GM23248 (cell line): ENCODE data around the gene F10. TPM values are rescaled to one million over a fixed set of nuclear protein-coding genes. Genes with fewer than 3 reads are reported as not detected.

ENCODE experiments used
- DNase-seq: peaks from one replicate; pipeline ENCODE4 v3.0.0-alpha.2; 2015
- H2AFZ ChIP-seq: fragments of 200-600 bp; sonication (generic); 2 replicates; pipeline ENCODE4 v1.6.1; 2016; ENCODE audit warnings: antibody characterized with exemption
- H3F3A ChIP-seq: fragments of 200-600 bp; sonication (generic); 2 replicates; pipeline ENCODE4 v1.6.1; 2016; ENCODE audit warnings: mild to moderate bottlenecking, antibody characterized with exemption, mixed run types; ENCODE audit not compliant: insufficient read depth
- H3K27ac ChIP-seq: fragments of 200-600 bp; sonication (generic); 2 replicates; pipeline ENCODE4 v1.5.1; 2016; ENCODE audit warnings: mild to moderate bottlenecking
- H3K27me3 ChIP-seq: fragments of 200-600 bp; sonication (generic); replicated peaks from 2 replicates; pipeline ENCODE4 v1.6.1; 2016; ENCODE audit warnings: mild to moderate bottlenecking; ENCODE audit not compliant: insufficient read depth
- H3K36me3 ChIP-seq: fragments of 200-600 bp; sonication (generic); 2 replicates; pipeline ENCODE4 v1.6.1; 2016; ENCODE audit warnings: low read depth, mild to moderate bottlenecking
- H3K4me1 ChIP-seq: fragments of 200-600 bp; sonication (generic); 2 replicates; pipeline ENCODE4 v1.6.1; 2016; ENCODE audit warnings: mild to moderate bottlenecking; ENCODE audit not compliant: insufficient read depth
- H3K4me2 ChIP-seq: fragments of 200-600 bp; sonication (generic); one replicate; pipeline ENCODE4 v1.6.1; 2016; ENCODE audit warnings: mild to moderate bottlenecking; ENCODE audit not compliant: unreplicated experiment
- H3K4me3 ChIP-seq: fragments of 200-600 bp; sonication (generic); 2 replicates; pipeline ENCODE4 v1.5.1; 2016; ENCODE audit warnings: mild to moderate bottlenecking
- H3K79me2 ChIP-seq: fragments of 200-600 bp; sonication (generic); 2 replicates; pipeline ENCODE4 v1.6.1; 2016; ENCODE audit warnings: mild to moderate bottlenecking; ENCODE audit not compliant: insufficient read depth
- H3K9ac ChIP-seq: fragments of 200-600 bp; sonication (generic); 2 replicates; pipeline ENCODE4 v1.6.1; 2016; ENCODE audit warnings: mild to moderate bottlenecking
- H3K9me2 ChIP-seq: fragments of 200-600 bp; sonication (generic); 2 replicates; pipeline ENCODE4 v1.6.1; 2016; ENCODE audit warnings: mixed run types, mild to moderate bottlenecking, moderate library complexity; ENCODE audit not compliant: insufficient read depth
- H3K9me3 ChIP-seq: fragments of 200-600 bp; sonication (generic); one replicate; pipeline ENCODE4 v1.6.1; 2017; ENCODE audit warnings: low read depth
- H4K20me1 ChIP-seq: fragments of 200-600 bp; sonication (generic); 2 replicates; pipeline ENCODE4 v1.6.0; 2016; ENCODE audit not compliant: insufficient read depth
- EZH2 ChIP-seq: fragments of 200-600 bp; sonication (generic); IDR thresholded peaks from 2 replicates; pipeline ENCODE4 v1.6.1; 2018; ENCODE audit warnings: antibody characterized with exemption, mild to moderate bottlenecking; ENCODE audit not compliant: insufficient read depth, poor library complexity, severe bottlenecking
- EZH2phosphoT487 ChIP-seq: fragments of 200-600 bp; sonication (generic); IDR thresholded peaks from 2 replicates; pipeline ENCODE4 v1.6.1; 2018; ENCODE audit warnings: antibody characterized with exemption, moderate library complexity, mild to moderate bottlenecking, low read depth; ENCODE audit not compliant: insufficient read depth
- WGBS, 2 experiments: methylation state at CpG; one replicate each; pipeline ENCODE4 v1.1.6; 2015 to 2017; ENCODE audit warnings: low lambda C conversion rate in 2 of 2, low coverage in 1 of 2; ENCODE audit errors: missing lambda C conversion rate in 2 of 2; 5-methylcytosine and 5-hydroxymethylcytosine counted together
- in situ Hi-C: fragments of 300-500 bp; cut with MboI; formaldehyde crosslinking; loops from 2 replicates; pipeline ENCODE4 v1.15.0; 2020
- polyA plus RNA-seq: library from polyadenylated mRNA; unstranded; fragments of >200 nt; fragmentation: Nextera tagmentation; extraction: Ambion mirVana; gene quantifications from 2 replicates; pipeline ENCODE4 v1.2.1, GENCODE V29; 2016
- total RNA-seq: library from RNA; depleted of rRNA; stranded (reverse); fragments of >200 nt; shearing (Covaris generic); gene quantifications from 2 replicates; pipeline ENCODE4 v1.2.3, GENCODE V29; 2014

Gene F10
- total and polyA plus RNA-seq, 2 experiments from 2014 or later = 7.8 to 9.1 TPM

- Histone ChIP-seq H3K9me2 (no peaks in the 10 kb centered on the region), H3K79me2 (no peaks in the 10 kb centered on the region), H3K9me3 (no peaks in the 10 kb centered on the region), H3K4me2 (no peak overlapping the region), H4K20me1 (no peaks in the 10 kb centered on the region), H3K4me3 (no peak overlapping the region), H3K27me3 (no peaks in the 10 kb centered on the region), H3K27ac (no peak overlapping the region), H3K4me1 (no peaks in the 10 kb centered on the region), H3K9ac (no peak overlapping the region), H3K36me3 (no peaks in the 10 kb centered on the region), H3F3A (no peaks in the 10 kb centered on the region), H2AFZ (no peak overlapping the region)
- WGBS, 2 experiments = 80 to 82% methylated on average over 12 of the region's 12 CpGs
- in situ Hi-C loops = no loop called here
- no peak for DNase-seq
- no peak for TF ChIP-seq EZH2phosphoT487
- TF ChIP-seq EZH2 = no peak
These were observed 21.6 kb downstream of the F10 start for GRCh38 chr13:113144255-113144629.

GRCh38 chr13:113145496-113145895, 22.9 kb downstream of the F10 start:
- H3K27ac ChIP-seq = no peak overlapping the region
- WGBS, 2 experiments = 78 to 80% methylated on average over 12 of the region's 12 CpGs
- no peak for DNase-seq
- H3K9ac ChIP-seq = no peak overlapping the region
- no peaks in the 10 kb centered on the region for H3K9me3 ChIP-seq
- no peaks in the 10 kb centered on the region for H4K20me1 ChIP-seq
- H2AFZ ChIP-seq = no peak overlapping the region
- H3F3A ChIP-seq = no peaks in the 10 kb centered on the region
- no peaks in the 10 kb centered on the region for H3K79me2 ChIP-seq
- in situ Hi-C loops = no loop called here
- no peaks in the 10 kb centered on the region for H3K9me2 ChIP-seq
- no peaks in the 10 kb centered on the region for H3K36me3 ChIP-seq
- no peak overlapping the region for H3K4me2 ChIP-seq
- H3K27me3 ChIP-seq = no peaks in the 10 kb centered on the region
- no peak overlapping the region for H3K4me3 ChIP-seq
- no peak for TF ChIP-seq EZH2
- no peak for TF ChIP-seq EZH2phosphoT487
- H3K4me1 ChIP-seq = no peaks in the 10 kb centered on the region

- Histone ChIP-seq H3K9me3 (no peaks in the 10 kb centered on the region), H3F3A (no peaks in the 10 kb centered on the region), H3K9me2 (no peaks in the 10 kb centered on the region), H3K4me2 (no peak overlapping the region), H3K36me3 (no peaks in the 10 kb centered on the region), H3K4me1 (no peaks in the 10 kb centered on the region), H3K79me2 (no peaks in the 10 kb centered on the region), H3K27me3 (no peaks in the 10 kb centered on the region), H3K4me3 (no peak overlapping the region), H3K9ac (no peak overlapping the region), H2AFZ (no peak overlapping the region), H3K27ac (no peak overlapping the region), H4K20me1 (no peaks in the 10 kb centered on the region)
- TF ChIP-seq EZH2phosphoT487 (no peak), EZH2 (no peak)
- no peak for DNase-seq
- 67 to 82% methylated on average over 13 to 15 of the region's 15 CpGs for WGBS, 2 experiments
- in situ Hi-C loops = no loop called here
These were observed 23.5 kb downstream of the F10 start for GRCh38 chr13:113145911-113146598.

GRCh38 chr13:113146750-113147149, 24.2 kb downstream of the F10 start:
- 74 to 77% methylated on average over 9 of the region's 9 CpGs for WGBS, 2 experiments
- no peaks in the 10 kb centered on the region for H3K36me3 ChIP-seq
- no peak for DNase-seq
- H3K27ac ChIP-seq = no peak overlapping the region
- no peak overlapping the region for H3K9ac ChIP-seq
- H3K9me2 ChIP-seq = no peaks in the 10 kb centered on the region
- no peak overlapping the region for H3K4me2 ChIP-seq
- TF ChIP-seq EZH2phosphoT487 (no peak), EZH2 (no peak)
- H3K4me1 ChIP-seq = no peaks in the 10 kb centered on the region
- H3K27me3 ChIP-seq = no peaks in the 10 kb centered on the region
- H4K20me1 ChIP-seq = no peaks in the 10 kb centered on the region
- H3K9me3 ChIP-seq = no peaks in the 10 kb centered on the region
- no peak overlapping the region for H2AFZ ChIP-seq
- H3K4me3 ChIP-seq = no peak overlapping the region
- H3K79me2 ChIP-seq = no peaks in the 10 kb centered on the region
- no peaks in the 10 kb centered on the region for H3F3A ChIP-seq
- in situ Hi-C loops = no loop called here

- Histone ChIP-seq H3K27ac (no peak overlapping the region), H3K4me2 (no peak overlapping the region), H3K9ac (no peak overlapping the region), H2AFZ (no peak overlapping the region), H3K79me2 (no peaks in the 10 kb centered on the region), H3F3A (no peaks in the 10 kb centered on the region), H3K4me1 (no peaks in the 10 kb centered on the region), H4K20me1 (no peaks in the 10 kb centered on the region), H3K36me3 (no peaks in the 10 kb centered on the region), H3K4me3 (no peak overlapping the region), H3K27me3 (no peaks in the 10 kb centered on the region), H3K9me3 (no peaks in the 10 kb centered on the region), H3K9me2 (no peaks in the 10 kb centered on the region)
- in situ Hi-C loops = no loop called here
- no peak for DNase-seq
- TF ChIP-seq EZH2phosphoT487 (no peak), EZH2 (no peak)
- WGBS, 2 experiments = 54 to 63% methylated on average over 8 of the region's 8 CpGs
These were observed 24.6 kb downstream of the F10 start for GRCh38 chr13:113147206-113147605.
